Ascending aorta (tissue), 2 donors: ENCODE measurements around the gene SVOPL. TPM values are rescaled to one million over a fixed set of nuclear protein-coding genes. Genes with fewer than 3 reads are reported as not detected.

ENCODE experiments used
- DNase-seq, 2 donors: peaks; one replicate each; pipeline ENCODE4 v3.0.0-alpha.2; 2019; ENCODE audit warnings: low spot score in 2 of 2
- H3K27ac ChIP-seq, 2 donors: fragments of 200-600 bp; sonication (generic); one replicate each; pipeline ENCODE4 v1.5.1; 2016 to 2017; ENCODE audit warnings: mild to moderate bottlenecking in 1 of 2
- H3K27me3 ChIP-seq: fragments of 200-600 bp; sonication (generic); one replicate; pipeline ENCODE4 v1.5.1; 2017
- H3K36me3 ChIP-seq, 2 donors: fragments of 200-600 bp; sonication (generic); one replicate each; pipeline ENCODE4 v1.5.1; 2016
- H3K4me1 ChIP-seq, 2 donors: fragments of 200-600 bp; sonication (generic); one replicate each; pipeline ENCODE4 v1.5.1; 2016 to 2017; ENCODE audit warnings: mild to moderate bottlenecking in 1 of 2
- H3K4me3 ChIP-seq, 2 donors: fragments of 200-600 bp; sonication (generic); one replicate each; pipeline ENCODE4 v1.5.1; 2016 to 2017; ENCODE audit warnings: mild to moderate bottlenecking in 1 of 2
- H3K9me3 ChIP-seq, 2 donors: fragments of 200-600 bp; sonication (generic); one replicate each; pipeline ENCODE4 v1.5.1; 2016
- intact Hi-C: fragments of 100-400 bp; cut with DNase I; formaldehyde crosslinking; loops from one replicate; pipeline ENCODE4 v1.15.1; 2023
- total RNA-seq: library from RNA; depleted of rRNA; stranded (reverse); fragments of >200 nt; gene quantifications from one replicate; pipeline ENCODE4 v1.1.0, GENCODE V29; 2016
- TF ChIP-seq, protein P1 (sequence below), 3 experiments: fragments of 200-600 bp in 2 of 3; fragments of 450-650 bp in 1 of 3; sonication (generic) in 2 of 3; IDR thresholded peaks; one replicate each; pipeline ENCODE4 v1.5.1; 2016 to 2019; ENCODE audit warnings: antibody characterized with exemption in 3 of 3, mild to moderate bottlenecking in 1 of 3, moderate library complexity in 1 of 3

SVOPL gene
- total RNA-seq, 1 donor from 2014 or later: not detected

DNA sequence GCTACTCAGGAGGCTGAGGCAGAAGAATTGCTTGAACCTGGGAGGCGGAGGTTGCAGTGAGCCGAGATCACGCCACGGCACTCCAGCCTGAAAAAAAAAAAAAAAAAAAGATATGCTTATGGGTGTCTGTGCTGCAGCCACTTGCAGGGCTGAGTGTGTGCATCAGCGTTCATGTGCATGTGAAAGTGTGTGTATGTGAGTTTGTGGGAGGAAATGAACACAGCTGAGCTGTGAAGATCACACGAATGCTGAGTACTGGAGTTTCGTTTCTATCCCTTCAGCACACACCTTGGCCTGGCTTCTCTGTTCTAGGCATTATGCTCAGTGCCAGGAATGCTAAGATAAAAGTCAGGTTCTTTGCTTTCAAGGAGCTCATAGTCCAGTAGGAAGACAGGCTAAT lies 12.0 kb upstream of the SVOPL start:
- Histone ChIP-seq H3K4me1 (no peaks in the 10 kb centered on the region), H3K27me3 (no peaks in the 10 kb centered on the region), H3K9me3 (no peaks in the 10 kb centered on the region), H3K4me3 (no peak overlapping the region), H3K36me3 (no peaks in the 10 kb centered on the region), H3K27ac (no peak overlapping the region)
- DNase-seq: no peak
- TF ChIP-seq, protein P1, sequence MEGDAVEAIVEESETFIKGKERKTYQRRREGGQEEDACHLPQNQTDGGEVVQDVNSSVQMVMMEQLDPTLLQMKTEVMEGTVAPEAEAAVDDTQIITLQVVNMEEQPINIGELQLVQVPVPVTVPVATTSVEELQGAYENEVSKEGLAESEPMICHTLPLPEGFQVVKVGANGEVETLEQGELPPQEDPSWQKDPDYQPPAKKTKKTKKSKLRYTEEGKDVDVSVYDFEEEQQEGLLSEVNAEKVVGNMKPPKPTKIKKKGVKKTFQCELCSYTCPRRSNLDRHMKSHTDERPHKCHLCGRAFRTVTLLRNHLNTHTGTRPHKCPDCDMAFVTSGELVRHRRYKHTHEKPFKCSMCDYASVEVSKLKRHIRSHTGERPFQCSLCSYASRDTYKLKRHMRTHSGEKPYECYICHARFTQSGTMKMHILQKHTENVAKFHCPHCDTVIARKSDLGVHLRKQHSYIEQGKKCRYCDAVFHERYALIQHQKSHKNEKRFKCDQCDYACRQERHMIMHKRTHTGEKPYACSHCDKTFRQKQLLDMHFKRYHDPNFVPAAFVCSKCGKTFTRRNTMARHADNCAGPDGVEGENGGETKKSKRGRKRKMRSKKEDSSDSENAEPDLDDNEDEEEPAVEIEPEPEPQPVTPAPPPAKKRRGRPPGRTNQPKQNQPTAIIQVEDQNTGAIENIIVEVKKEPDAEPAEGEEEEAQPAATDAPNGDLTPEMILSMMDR (IDR thresholded peaks at IDR 0.05): no peak
- intact Hi-C loops: no loop called here

DNA sequence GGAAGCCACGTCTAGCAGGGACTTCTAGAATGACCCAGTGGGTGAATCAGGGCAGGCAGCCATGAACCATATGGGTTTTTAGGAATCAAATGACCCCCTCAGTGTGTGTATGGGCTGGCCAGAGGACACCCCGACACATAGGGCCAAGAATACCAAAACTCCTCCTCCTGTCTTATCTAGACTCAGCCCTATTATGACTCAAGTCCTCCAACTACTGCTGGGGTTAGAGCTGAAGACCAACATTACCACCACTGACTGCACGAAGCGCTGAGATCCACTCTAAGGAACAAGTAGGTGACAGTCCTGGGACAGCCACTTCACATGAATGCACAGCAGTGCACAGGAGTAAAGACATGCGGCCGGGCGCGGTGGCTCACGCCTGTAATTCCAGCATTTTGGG lies 11.5 kb upstream of the SVOPL start:
- no peak for DNase-seq
- intact Hi-C loops: no loop called here
- H3K27me3 ChIP-seq: no peaks in the 10 kb centered on the region
- no peaks in the 10 kb centered on the region for H3K4me1 ChIP-seq
- no peak overlapping the region for H3K4me3 ChIP-seq
- TF ChIP-seq, protein P1 (IDR thresholded peaks at IDR 0.05): no peak
- no peaks in the 10 kb centered on the region for H3K9me3 ChIP-seq
- no peak overlapping the region for H3K27ac ChIP-seq
- H3K36me3 ChIP-seq: no peaks in the 10 kb centered on the region

DNA sequence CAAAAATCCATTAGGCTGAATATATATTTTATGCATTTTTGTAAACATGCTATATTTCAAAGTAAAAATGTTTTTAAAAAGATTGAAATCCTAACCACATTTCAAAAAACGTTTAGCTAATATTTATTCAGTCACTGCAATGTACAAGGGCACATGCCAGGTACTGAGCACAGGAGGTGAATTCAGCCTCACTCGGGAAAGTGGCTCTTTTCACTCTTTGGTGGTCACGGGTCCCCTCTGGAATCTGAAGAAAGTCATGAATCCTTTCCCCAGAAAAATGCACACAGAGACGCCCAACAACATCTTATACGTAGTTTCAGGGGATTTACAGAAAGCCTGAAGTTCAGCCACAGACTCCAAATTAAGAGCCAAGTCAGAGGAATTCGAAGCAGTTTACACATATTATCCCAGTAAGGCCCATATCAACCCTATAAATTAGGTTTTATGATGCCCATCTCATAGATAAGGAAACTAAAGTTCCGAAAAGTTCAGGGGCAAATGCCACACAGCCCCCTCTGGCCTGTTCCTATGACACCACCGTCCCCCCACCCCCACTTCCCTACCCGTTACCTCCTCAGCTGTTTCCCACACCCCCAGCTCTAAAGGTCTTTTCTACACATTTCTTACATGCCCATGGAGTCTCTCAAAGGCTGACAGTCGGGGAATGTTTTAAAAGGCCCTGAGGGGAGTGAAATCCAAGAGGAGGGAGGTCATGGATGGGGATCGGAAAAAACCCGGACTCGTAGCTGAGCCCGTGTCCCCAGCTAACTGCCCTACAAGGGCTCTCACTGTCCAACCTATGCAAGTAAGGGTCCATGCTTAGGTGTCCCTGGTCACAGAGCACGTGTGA lies 9.6 kb upstream of the SVOPL start:
- H3K9me3 ChIP-seq: no peaks in the 10 kb centered on the region
- DNase-seq: no peak
- H3K27me3 ChIP-seq: no peaks in the 10 kb centered on the region
- no peaks in the 10 kb centered on the region for H3K36me3 ChIP-seq
- TF ChIP-seq, protein P1 (IDR thresholded peaks at IDR 0.05): no peak
- intact Hi-C loops: no loop called here
- no peak overlapping the region for H3K4me3 ChIP-seq
- H3K27ac ChIP-seq: no peak overlapping the region
- H3K4me1 ChIP-seq: no peaks in the 10 kb centered on the region

DNA sequence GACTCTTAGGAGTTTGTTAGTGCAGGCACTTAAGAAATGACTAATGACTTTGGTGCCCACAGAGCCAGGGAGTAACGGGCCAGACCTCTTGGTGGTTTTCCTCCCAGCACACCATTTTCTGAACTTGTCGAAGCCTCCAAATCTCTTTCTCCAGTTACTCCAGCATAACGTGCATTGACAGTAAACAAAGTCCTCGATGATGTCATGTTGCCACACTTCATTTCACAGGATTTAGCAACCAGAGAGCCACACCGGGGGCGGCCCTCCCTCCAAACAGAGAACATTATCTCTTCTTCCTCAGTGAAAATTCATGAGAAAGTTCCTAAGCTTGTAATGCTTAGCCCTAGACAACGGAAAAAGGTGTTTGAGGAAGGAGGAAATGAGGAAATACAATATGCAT lies 4.0 kb upstream of the SVOPL start:
- Histone ChIP-seq H3K36me3 (no peaks in the 10 kb centered on the region), H3K4me3 (no peak overlapping the region), H3K27ac (no peak overlapping the region), H3K9me3 (no peaks in the 10 kb centered on the region), H3K27me3 (no peaks in the 10 kb centered on the region), H3K4me1 (no peaks in the 10 kb centered on the region)
- no peak for DNase-seq
- TF ChIP-seq, protein P1 (IDR thresholded peaks at IDR 0.05): no peak
- intact Hi-C loops: no loop called here

DNA sequence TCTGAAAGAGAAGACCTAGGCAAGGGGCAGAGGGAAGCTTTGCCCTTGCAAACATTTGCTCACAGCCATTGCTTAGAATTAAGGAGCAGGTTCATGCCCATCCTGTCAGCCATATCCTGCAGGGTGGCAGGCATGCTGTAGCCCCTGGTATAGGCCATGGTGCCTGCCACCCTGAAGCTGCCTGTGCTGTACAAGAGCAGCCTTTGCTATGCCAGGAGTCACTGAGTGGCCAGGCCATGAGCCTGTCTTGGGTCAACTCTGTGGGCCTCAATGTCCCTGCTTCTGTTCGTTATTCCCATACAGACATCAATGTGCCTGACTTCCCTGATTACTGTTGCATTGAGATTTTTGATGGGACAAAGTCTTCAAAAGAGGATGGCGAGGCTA lies 368 bp upstream of the SVOPL start:
- H3K4me3 ChIP-seq: no peak overlapping the region
- DNase-seq: no peak
- H3K9me3 ChIP-seq: no peaks in the 10 kb centered on the region
- no peaks in the 10 kb centered on the region for H3K36me3 ChIP-seq
- H3K4me1 ChIP-seq: no peaks in the 10 kb centered on the region
- intact Hi-C loops: no loop called here
- TF ChIP-seq, protein P1 (IDR thresholded peaks at IDR 0.05): no peak
- H3K27ac ChIP-seq: no peak overlapping the region
- H3K27me3 ChIP-seq: no peaks in the 10 kb centered on the region
